GM12874 (cell line): Measurements from ENCODE around the gene PSMC3.

Experiments
- TF ChIP-seq, protein P1 (sequence below): IDR thresholded peaks from 2 replicates; pipeline ENCODE4 v1.5.1; 2011; ENCODE audit warnings: low read depth, mild to moderate bottlenecking, control low read depth, low read length, moderate library complexity; ENCODE audit not compliant: insufficient read depth

Gene PSMC3

GRCh38 chr11:47434011-47434786 is 8.0 kb upstream of the PSMC3 start:
- TF ChIP-seq, protein P1, sequence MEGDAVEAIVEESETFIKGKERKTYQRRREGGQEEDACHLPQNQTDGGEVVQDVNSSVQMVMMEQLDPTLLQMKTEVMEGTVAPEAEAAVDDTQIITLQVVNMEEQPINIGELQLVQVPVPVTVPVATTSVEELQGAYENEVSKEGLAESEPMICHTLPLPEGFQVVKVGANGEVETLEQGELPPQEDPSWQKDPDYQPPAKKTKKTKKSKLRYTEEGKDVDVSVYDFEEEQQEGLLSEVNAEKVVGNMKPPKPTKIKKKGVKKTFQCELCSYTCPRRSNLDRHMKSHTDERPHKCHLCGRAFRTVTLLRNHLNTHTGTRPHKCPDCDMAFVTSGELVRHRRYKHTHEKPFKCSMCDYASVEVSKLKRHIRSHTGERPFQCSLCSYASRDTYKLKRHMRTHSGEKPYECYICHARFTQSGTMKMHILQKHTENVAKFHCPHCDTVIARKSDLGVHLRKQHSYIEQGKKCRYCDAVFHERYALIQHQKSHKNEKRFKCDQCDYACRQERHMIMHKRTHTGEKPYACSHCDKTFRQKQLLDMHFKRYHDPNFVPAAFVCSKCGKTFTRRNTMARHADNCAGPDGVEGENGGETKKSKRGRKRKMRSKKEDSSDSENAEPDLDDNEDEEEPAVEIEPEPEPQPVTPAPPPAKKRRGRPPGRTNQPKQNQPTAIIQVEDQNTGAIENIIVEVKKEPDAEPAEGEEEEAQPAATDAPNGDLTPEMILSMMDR, result no peak

DNA sequence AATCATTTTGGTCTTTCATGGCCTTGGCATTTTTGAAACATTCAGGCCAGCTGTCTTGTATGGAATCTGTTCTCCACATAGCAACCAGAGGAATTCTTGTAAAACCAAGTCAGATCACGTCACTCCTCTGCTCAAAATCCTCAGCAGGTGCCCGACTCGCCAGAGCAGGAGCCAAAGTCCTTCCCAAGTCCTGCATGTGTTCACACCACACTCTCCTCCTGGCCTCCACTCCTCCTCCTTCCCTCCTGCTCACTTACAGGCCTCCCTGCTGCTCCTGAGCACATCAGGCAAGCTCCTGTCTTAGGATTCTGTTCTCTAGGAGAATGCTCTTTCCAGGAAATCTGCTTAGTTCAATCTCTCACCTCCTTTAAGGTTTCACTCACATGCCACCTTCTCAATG is 6.9 kb upstream of the PSMC3 start:
- TF ChIP-seq, protein P1, result no peak

- TF ChIP-seq, protein P1, result no peak
Observed at GRCh38 chr11:47431356-47432083, 5.3 kb upstream of the PSMC3 start.

DNA sequence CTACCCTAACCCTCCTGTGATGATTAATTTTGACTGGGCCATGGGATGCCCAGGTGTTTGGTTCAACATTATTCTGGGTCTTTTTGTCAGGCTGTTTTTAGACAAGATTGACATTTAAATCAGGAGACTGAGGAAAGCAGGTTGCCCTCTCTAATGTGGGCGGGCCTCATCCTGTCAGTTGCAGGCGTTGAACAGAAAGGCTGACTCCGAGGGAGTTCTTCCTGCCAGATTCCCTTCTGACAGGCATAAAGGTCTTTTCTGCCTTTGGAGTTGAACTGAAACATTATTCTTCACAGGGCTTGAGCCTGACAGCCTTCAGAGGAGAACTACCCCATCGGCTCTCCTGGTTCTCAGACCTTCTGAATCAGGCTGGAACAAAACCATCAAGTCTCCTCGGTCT is 4.3 kb upstream of the PSMC3 start:
- TF ChIP-seq, protein P1, result no peak

GRCh38 chr11:47425611-47426010 is 628 bp downstream of the PSMC3 start:
- TF ChIP-seq, protein P1, result no peak

- TF ChIP-seq, protein P1, result no peak
Observed at GRCh38 chr11:47418454-47419259, 7.6 kb downstream of the PSMC3 start.

- TF ChIP-seq, protein P1, result no peak
Observed at GRCh38 chr11:47417712-47418111, 8.5 kb downstream of the PSMC3 start.
